HG03139 (cell line): Measurements from ENCODE around the gene CARD9.

Experiments used
- ATAC-seq: cut with Tn5 transposase; IDR thresholded peaks from one replicate; pipeline ENCODE4 v1.9.1; 2021; ENCODE audit not compliant: unreplicated experiment

Gene CARD9

GRCh38 chr9:136337416-136338395 is 35.8 kb downstream of the CARD9 start:
- no peak for ATAC-seq

DNA sequence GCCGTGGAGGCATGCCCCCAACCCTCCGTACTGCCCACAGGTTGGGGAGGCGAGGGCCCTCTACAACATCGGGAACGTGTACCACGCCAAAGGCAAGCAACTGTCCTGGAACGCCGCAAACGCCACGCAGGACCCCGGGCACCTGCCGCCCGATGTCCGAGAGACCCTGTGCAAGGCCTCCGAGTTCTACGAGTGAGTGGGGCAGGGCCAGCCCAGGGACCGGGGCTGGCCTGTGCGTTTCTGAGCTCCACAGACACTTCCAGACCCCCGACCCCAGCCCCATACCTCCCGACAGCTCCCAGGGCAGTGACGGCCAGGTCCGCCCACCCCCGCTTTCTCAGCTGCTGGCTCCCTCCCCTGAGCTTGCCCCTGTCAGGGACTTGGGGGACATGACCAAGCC is 36.6 kb downstream of the CARD9 start:
- no peak for ATAC-seq

- no peak for ATAC-seq
Measured at GRCh38 chr9:136336156-136336870, 37.2 kb downstream of the CARD9 start.

GRCh38 chr9:136335296-136336155 is 37.9 kb downstream of the CARD9 start:
- ATAC-seq: no peak

- no peak for ATAC-seq
Measured at GRCh38 chr9:136334541-136334940, 38.9 kb downstream of the CARD9 start.

GRCh38 chr9:136333486-136333885 is 40.0 kb downstream of the CARD9 start:
- no peak for ATAC-seq

DNA sequence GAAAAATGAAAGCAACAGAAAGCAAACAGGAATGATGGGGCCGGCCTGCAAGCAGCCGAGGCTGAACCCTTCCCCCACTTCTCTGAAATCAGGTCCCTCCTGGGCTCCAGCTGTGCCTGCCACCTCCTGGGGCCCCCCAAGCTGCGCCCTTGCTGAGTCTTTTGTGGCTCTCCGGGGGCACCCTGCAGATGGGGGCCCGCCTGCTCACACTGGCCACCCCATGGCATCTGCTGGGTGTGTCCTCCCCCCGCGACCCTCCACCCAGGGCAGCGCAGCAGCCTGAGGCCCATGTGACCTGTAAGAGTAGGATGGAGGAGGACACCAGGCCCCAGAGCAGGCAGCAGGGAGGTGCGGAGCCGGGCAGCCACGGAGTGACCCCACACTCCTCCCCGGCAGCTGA is 40.4 kb downstream of the CARD9 start:
- no peak for ATAC-seq

DNA sequence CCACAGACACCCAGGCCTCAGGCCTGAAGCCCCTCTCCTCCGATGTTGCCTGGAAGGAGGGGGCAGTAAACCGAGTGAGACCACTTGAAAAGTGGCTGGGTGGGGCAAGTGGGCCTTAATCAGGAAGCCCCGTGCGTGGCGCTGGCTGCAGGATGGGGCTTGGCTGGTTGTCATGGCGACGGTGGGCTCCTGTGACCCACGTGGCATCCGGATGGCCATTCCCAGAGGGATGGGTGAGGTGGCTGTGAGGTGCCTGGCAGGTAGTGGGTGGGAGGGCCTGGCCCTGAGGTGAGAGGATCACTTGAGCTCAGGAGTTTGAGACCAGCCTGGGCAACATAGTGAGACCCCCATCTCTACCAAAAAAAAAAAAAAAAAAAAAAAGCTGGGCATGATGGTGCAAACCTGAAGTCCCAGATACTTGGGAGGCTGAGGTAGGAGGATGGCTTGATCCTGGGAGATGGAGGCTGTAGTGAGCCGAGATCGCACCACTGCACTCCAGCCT is 40.9 kb downstream of the CARD9 start:
- no peak for ATAC-seq

- no peak for ATAC-seq
Measured at GRCh38 chr9:136331556-136332481, 41.6 kb downstream of the CARD9 start.

- no peak for ATAC-seq
Measured at GRCh38 chr9:136331030-136331429, 42.4 kb downstream of the CARD9 start.

GRCh38 chr9:136330406-136330990 is 43.0 kb downstream of the CARD9 start:
- no peak for ATAC-seq

DNA sequence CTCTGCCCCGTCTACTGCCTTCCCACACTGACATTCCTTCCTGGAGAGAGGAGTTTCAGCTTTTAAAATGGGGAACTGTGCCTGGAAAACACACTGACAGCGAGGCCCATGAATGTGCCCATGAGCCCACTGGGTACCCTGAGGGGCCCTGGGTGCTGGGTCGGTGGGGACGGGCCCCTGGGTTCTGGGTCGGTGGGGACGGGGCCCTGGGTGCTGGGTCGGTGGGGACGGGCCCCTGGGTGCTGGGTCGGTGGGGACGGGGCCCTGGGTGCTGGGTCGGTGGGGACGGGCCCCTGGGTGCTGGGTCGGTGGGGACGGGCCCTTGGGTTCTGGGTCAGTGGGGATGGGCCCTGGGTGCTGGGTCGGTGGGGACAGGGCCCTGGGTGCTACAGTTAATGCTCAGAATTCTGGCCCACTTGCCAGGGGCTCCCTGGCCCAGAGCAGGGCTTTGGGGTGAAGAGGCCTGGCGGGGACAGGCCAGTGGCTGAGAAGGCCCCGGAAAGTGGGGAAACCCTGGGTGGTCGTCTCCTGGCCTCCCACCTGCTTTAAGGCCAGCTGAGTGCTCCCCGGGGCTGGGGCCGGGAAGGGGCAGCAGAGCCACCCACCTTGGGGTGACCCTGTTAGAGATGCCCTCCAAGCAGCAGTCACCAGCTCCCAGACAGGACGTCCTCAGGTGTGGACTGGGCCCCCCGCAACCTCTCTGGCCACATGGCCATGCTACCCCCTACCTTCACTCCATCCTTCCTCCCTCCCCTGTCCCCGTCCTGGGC is 43.6 kb downstream of the CARD9 start:
- no peak for ATAC-seq

DNA sequence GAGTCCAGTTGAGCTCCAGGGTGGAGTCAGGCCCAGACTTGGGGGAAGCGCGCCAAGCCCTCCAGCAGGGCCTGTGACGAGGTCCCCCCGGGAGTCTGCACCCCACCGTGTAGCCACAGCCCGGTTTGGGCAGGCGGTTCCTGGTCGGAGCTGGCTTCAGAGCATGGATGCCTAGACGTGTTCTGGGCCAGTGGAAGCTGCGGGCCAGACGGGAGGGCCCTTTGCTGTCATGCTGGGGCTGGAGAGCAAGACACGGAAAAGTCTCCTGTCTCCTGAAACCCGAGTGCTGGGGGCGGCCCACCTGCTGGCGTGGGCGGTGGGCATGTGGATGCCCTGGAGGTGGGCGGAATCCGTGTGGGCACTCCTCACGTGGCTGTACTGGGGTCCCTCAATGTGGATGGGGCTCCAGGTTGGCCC is 44.2 kb downstream of the CARD9 start:
- ATAC-seq: no peak

DNA sequence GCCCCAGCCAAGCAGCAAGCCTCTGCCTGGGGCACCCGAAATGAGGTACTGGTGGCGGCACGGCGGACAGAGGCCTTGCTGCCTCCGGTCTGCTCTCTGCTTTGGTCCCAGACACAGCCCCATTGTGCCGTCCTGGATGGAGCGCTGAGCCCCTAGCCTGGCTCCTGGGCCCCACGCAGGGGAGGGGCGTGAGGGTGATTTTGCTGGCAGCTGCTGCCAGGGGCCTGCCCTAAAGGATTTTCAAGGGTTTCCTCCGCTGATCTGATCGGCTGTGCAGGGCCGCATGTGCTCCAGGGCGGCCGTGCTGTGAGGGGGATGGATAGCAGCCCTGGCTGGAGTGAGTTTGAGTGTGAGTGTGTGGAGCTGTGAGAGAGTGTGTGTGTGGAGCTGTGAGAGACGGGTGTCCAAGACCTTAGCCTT is 44.8 kb downstream of the CARD9 start:
- ATAC-seq: no peak

DNA sequence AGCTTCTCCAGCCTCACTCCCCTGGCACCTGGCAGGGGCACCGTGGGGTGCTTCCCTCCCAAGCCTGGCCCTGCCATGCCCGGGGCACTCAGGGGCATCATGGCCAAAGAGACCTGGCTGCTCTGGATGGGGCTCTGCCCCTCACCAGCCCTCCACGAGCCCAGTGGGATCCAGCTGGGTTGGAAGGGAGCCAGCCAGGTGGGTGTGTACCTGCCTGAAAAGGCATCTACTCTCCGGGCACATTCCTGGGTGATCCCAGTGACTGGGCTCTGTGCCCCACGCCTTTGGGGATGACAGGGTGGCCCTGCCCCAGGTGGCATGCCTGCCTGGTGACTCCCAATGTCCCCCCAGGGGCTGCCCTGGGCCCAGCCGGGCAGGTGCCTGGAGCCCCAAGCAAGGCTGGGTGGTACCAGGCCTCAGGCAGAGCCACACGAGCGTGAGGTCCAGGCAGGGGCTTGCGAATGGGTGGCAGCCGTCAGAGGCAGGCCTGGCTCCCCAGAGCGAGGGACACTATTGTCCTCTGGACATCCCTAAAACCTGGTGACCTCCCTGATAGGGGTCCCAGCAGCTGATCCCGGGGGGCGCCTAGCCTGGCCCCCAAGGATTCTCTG is 45.4 kb downstream of the CARD9 start:
- no peak for ATAC-seq

- ATAC-seq: no peak
Measured at GRCh38 chr9:136327304-136327974, 46.0 kb downstream of the CARD9 start, which contains the start of gene GPSM1. Gene GPSM1 (plus strand): TSS chr9:136327539. CDS start chr9:136327696, 157 bp downstream.

DNA sequence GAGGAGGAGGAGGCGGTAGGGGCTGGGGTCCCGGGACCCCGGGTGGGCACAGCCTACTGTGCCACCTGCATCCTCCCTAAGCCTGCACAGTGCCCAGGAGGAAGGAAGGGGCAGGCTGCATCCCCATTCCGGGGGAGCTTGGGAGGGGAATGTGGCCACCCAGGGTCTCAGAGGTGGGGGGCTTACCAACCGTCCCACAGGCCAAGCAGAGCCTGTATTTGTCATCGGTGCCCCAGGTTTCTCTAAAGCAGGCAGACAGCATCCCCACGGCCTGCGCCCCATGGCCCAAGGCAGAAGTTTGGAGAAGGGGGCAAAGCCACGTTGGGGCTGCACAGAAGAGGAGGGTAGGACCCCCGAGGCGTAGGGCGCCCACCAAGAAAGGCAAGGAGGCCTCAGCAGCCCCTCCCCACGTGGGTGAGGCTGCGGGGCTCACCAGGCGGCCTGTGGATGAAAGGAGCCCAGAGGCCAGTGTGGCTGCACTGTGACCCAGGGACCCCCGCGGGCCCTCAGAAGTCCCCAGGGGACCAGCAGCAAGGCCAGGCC is 46.6 kb downstream of the CARD9 start:
- ATAC-seq: no peak
